Body of pancreas (tissue), 4 donors: Measurements from ENCODE around the gene MECR.

Source experiments
- POLR2A ChIP-seq, 3 donors: fragments of 450-650 bp; IDR thresholded peaks; one replicate each; pipeline ENCODE4 v1.6.1; 2016; ENCODE audit warnings: antibody characterized with exemption in 3 of 3, mild to moderate bottlenecking in 2 of 3
- TF ChIP-seq, protein P1 (sequence below), 7 experiments: fragments of 450-650 bp in 4 of 7; fragments of 200-600 bp in 3 of 7; sonication (generic) in 3 of 7; IDR thresholded peaks; one replicate each; pipeline ENCODE4 v1.5.1; 2016 to 2019; ENCODE audit warnings: antibody characterized with exemption in 7 of 7

- TF ChIP-seq, protein P1, sequence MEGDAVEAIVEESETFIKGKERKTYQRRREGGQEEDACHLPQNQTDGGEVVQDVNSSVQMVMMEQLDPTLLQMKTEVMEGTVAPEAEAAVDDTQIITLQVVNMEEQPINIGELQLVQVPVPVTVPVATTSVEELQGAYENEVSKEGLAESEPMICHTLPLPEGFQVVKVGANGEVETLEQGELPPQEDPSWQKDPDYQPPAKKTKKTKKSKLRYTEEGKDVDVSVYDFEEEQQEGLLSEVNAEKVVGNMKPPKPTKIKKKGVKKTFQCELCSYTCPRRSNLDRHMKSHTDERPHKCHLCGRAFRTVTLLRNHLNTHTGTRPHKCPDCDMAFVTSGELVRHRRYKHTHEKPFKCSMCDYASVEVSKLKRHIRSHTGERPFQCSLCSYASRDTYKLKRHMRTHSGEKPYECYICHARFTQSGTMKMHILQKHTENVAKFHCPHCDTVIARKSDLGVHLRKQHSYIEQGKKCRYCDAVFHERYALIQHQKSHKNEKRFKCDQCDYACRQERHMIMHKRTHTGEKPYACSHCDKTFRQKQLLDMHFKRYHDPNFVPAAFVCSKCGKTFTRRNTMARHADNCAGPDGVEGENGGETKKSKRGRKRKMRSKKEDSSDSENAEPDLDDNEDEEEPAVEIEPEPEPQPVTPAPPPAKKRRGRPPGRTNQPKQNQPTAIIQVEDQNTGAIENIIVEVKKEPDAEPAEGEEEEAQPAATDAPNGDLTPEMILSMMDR (IDR thresholded peaks at IDR 0.05): no peak
- TF ChIP-seq POLR2A (IDR thresholded peaks at IDR 0.05): no peak
Measured at GRCh38 chr1:29256394-29256793, 25.7 kb upstream of the MECR start.
